ENCODE data around the gene OR51L1.
"Not testable (repeated sequence)": the region's sequence is repeated elsewhere in the genome, so short reads cannot be mapped to it uniquely, and the experiment has no call there.

OR51L1 gene, protein sequence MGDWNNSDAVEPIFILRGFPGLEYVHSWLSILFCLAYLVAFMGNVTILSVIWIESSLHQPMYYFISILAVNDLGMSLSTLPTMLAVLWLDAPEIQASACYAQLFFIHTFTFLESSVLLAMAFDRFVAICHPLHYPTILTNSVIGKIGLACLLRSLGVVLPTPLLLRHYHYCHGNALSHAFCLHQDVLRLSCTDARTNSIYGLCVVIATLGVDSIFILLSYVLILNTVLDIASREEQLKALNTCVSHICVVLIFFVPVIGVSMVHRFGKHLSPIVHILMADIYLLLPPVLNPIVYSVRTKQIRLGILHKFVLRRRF

GRCh38 chr11:4994551-4994950 is at the start of gene OR51L1:
TSS of gene OR51L1 (plus strand) at chr11:4994851. CDS start at chr11:4998983, 4,132 bp downstream.
- DNase-seq (ENCODE audit: low read depth) = no peak

DNA sequence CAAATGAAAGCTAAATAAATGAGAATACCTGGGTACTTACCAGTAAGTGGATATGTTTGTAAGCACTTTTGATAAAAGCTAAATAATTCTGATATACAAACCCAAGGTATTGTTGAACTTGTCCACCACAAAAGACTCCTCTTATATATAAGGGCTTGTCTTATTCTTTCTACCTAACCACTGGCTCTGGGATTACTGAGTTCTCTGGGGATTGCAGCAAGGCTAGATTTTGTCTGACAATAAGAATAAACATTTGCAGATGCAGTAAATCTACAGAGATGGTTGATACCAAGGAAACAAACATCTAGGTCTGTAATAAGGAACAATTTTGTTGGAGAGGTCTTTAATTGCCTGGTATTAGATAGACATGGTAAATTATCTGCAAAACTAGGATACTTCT is 47.1 kb upstream of the OR51L1 start, which contains the start of gene OR51A4:
Gene OR51A4 (minus strand): TSS at position 101 of the 400 bp plus-strand sequence. CDS start 505 bp downstream, outside the sequence.
- no peak for DNase-seq (ENCODE audit: low read depth)

DNA sequence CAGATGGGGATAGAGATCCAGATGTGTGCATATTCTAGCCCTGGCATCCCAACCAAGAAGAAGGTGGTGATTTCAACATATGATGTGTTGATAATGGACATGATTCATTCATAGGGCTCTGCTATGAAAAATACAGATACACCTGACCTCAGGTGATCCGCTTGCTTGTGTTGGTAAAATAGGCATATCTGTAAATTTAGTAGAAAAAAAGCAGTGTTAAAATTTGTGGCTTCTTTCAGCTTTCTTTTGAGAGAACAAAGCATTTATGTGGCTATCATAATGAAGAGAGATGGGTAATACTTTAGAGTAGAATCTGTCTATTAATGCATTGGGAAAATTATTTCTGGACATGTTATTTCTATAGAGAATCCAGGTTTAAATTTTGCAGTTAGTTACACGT is 39.0 kb upstream of the OR51L1 start, which contains the start of gene OR51A2:
Gene OR51A2 (minus strand): TSS at position 101 of the 400 bp plus-strand sequence. CDS start 0 bp downstream, at position 101.
- not testable (repeated sequence) for DNase-seq (ENCODE audit: low read depth)

DNA sequence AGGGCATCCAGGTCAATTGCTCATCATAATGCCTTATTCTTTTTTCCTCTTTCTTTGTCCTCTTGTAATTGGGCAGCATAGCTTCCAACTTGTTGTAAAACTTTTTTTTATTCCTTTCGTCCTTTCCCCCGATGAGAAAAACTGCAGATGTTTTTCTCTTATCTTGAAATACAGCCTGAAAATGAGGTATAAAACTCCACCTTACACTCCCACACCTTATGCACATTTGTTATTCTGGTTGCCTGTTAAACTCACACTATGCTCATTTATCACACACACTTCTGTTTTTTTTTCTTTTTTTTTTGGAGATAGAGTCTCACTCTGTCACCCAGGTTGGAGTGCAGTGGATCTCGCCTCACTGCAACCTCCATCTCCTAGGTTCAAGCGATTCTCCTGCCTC is 37.3 kb upstream of the OR51L1 start:
- DNase-seq (ENCODE audit: low read depth) = no peak

GRCh38 chr11:4960877-4961276 is 33.8 kb upstream of the OR51L1 start:
- no peak for DNase-seq (ENCODE audit: low read depth)

- DNase-seq (ENCODE audit: low read depth) = no peak
Measured at GRCh38 chr11:4962816-4963215, 31.8 kb upstream of the OR51L1 start.

DNA sequence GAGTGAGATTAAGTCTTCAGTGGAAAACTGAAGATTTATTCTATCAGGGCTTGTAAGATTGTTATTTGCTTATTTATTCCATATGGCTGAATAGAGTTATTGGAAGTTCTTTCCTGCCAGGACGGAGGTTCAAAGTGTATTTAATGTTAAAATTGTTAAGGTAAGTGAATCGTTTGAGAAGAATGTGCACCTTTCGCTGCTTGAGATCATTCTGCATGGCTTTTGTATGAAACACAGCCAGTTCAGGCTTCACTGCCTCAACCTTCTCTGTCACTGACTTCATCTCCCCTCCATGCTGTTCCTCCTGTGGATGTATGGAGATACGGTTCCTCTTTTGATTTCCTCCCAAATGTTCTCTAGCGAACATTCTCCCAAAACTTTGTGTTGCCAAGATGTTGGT is 19.2 kb upstream of the OR51L1 start:
- DNase-seq (ENCODE audit: low read depth) = no peak

GRCh38 chr11:4979036-4979435 is 15.6 kb upstream of the OR51L1 start:
- DNase-seq (ENCODE audit: low read depth) = no peak

DNA sequence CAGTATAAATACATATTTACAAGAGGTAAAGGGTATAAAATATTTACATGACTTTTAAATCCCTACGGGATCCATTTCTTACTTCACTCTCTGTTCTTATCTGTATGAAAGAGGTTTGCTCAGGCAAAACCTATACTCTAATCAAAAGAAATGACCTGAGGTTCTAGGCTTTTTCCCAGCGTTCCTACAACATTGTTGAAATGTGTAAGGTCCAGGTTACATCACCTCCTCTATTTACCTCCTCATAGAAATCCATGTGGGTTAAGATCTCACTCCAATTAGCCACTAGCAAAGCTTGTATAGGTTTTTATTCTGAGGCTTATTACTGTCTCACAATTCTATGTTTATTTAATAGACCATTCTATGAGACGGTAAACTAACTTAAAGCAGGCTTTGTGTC is 12.0 kb upstream of the OR51L1 start:
- no peak for DNase-seq (ENCODE audit: low read depth)

DNA sequence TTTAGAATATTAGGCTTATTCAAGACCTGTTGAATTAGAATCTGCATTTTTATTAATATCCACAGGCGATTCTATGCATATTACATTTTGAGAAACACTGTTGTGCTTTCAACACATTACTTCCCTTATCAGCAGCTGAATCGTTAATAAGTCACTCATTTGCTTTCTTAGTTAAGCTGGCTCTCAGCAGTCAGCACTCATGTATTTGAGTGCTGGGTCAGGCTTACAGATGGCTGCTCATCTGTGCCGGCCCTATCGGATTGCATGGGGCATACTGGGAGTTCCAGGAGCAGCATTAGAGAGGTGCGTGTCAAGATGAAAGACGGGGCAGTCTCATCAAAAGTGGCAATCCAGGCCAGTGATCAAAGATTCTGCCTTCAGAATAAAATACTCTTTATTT is 10.8 kb upstream of the OR51L1 start:
- DNase-seq (ENCODE audit: low read depth) = no peak

- DNase-seq (ENCODE audit: low read depth) = no peak
Measured at GRCh38 chr11:4991060-4991459, 3.6 kb upstream of the OR51L1 start.

GRCh38 chr11:5004424-5005274 is 10.0 kb downstream of the OR51L1 start:
- peak; percentile 25 for DNase-seq (ENCODE audit: low read depth)

DNA sequence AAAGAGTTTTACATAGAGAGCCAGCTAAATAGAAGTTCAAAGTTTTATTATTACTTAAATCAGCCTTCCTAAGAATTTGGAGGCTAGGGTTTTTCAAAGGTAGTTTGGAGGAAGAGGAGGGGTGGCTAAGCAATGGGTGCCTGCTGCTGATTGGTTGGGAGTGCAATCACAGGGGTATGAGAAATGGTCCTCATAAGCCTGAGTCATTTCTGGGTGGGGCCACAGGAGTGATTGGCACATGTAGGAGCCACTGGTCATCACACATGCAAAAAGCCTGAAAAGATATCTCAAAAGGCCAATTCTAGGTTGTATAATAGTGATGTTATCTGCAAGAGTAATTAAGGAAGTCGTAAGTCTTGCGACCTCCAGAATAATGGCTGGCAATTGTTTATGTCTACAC is 12.9 kb downstream of the OR51L1 start:
- no peak for DNase-seq (ENCODE audit: low read depth)

GRCh38 chr11:5011254-5011653 is 16.6 kb downstream of the OR51L1 start:
- no peak for DNase-seq (ENCODE audit: low read depth)

DNA sequence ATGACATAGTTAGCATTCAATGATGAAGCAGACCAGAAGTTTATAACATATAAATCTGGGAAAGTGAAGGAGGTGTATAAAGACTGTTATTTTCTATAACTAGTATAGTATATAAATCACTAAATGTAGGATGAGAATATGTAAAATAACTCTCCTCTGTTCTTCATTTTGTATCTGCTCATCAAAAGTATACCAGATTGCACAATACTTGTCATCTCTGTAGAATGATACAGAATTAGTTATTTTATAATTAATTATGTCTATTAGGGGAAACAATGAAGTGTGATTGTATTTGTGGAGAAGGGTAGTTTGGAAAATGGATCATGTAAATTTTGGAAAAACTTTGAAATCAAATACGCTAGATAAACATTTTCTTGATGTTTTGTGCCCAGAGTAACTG is 18.4 kb downstream of the OR51L1 start:
- DNase-seq (ENCODE audit: low read depth) = no peak

GRCh38 chr11:5021996-5022395 is 27.3 kb downstream of the OR51L1 start:
- DNase-seq (ENCODE audit: low read depth) = no peak

- DNase-seq (ENCODE audit: low read depth) = no peak
Measured at GRCh38 chr11:5036669-5037068, 42.0 kb downstream of the OR51L1 start.

GRCh38 chr11:5037926-5038325 is 43.3 kb downstream of the OR51L1 start:
- DNase-seq (ENCODE audit: low read depth) = no peak

DNA sequence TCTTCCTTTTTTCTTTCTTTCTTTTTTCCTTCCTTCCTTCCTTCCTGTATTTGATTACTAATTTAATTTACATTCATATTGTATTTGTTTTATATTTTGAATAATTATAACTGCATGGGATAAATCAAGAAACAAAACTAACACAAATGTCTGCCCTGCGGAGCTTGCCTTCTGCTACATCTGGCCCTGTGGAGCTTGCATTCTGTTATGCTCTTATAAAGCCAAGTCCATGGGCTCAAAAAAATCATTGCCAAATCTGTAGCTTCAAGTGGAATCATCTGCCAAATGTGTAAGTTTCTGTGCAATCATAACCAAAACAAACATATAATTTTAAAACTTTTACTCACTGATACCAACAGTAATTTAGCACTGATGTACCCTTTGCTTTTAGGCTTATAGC is 43.7 kb downstream of the OR51L1 start:
- no peak for DNase-seq (ENCODE audit: low read depth)

DNA sequence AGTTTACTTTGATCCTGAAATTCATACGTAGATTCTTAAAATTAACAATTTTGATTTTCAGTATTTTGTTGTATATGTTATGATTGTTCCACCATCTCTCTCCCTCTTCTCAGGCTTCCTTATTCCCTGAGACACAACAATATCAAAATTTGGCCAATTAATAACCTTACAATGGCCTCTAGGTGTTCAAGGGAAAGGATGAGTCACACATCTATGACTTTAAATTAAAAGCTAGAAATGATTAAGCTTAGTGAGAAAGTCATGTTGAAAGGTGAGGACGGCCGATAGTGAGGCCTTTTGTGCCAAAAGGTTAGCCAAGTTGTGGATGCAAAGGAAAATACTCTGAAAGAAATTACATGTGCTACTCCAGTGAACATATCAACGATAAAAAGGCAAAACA is 46.2 kb downstream of the OR51L1 start:
- DNase-seq (ENCODE audit: low read depth) = no peak

DNA sequence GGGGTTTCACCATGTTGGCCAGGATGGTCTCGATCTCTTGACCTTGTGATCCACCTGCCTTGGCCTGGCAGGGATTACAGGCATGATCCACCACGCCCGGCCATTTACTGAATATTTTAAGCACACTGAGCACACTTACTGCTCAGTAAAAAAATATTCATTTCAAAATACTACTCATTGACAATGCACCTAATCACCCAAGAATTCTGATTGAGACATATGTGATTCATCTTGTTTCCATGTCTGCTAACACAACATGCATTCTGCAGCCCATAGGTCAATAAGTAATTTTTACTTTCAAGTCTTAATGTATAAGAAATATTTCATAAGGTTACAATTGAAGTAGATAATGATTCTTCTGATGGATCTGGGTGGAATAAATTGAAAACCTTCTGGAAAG is 47.4 kb downstream of the OR51L1 start:
- DNase-seq (ENCODE audit: low read depth) = no peak

DNA sequence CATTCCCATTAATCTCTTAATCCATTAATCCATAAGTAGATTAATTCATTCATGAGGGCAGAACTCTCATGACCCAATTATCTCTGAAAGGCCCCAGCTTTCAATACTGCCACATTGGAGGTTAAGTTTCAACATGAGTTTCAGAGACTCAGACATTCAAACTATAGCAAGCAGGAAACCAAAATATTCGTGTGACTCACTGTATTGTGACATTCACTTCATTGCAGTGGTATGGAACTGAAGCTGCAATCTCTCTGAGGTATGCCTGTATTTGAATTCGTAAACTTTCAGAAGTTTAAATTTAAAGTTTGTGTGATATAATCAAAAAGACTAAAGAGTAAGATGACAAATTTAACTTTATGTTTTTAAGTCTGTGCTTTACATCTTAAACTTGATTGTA is 48.7 kb downstream of the OR51L1 start:
- DNase-seq (ENCODE audit: low read depth) = no peak

DNA sequence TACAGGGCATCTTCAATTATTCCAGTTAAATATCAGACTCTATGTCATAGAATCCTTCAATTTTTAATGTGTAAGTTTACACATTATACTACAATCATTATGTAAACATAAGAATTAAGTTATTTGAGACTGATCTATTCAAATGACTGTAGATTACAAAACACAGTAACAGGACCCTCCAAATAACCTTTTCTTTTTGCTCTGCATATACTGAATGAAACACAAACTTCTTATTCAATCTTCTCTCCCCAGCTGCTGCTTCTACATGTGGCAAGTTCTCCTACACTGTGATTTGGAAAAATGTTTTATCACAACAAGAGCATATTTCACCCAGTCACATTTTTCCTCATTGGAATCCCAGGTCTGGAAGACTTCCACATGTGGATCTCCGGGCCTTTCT is 51.6 kb downstream of the OR51L1 start, which contains the start of gene OR52J3:
Gene OR52J3 (plus strand): TSS at position 301 of the 400 bp plus-strand sequence. CDS start 0 bp downstream, at position 301.
- DNase-seq (ENCODE audit: low read depth) = no peak

Data from fibroblast of gingiva (primary cell).